Measurements from ENCODE around the gene P2RY11. TPM values are rescaled to one million over a fixed set of nuclear protein-coding genes. Genes with fewer than 3 reads are reported as not detected.
A peak's percentile ranks its signal among the peaks of the same experiment; 100 is the strongest.

Gene P2RY11
- total RNA-seq, 2 experiments from 2014 or later: 28.4 to 29.6 TPM

- H3K27me3 Mint-ChIP-seq: no peaks in the 10 kb centered on the region
- POLR2A ChIA-PET: interaction anchor here (5.4 to 8.7 kb wide), 2 partner anchors 11 to 18 kb away, joined by 75 to 76 read pairs; partner anchors contain the start of genes ANGPTL6 and PPAN
- H3K4me3 Mint-ChIP-seq: no peak overlapping the region
- peaks cover 51% of the 10 kb centered on the region for H3K36me3 Mint-ChIP-seq
- peaks cover 51% of the 10 kb centered on the region for H3K4me1 Mint-ChIP-seq (ENCODE audit: low read depth)
- no peaks in the 10 kb centered on the region for H3K9me3 Mint-ChIP-seq
- intact Hi-C loops (cut with micrococcal nuclease): no loop called here
- peak overlapping the region; percentile 13 for H3K27ac Mint-ChIP-seq
- DNase-seq: no peak
- CTCF ChIA-PET: interaction anchor here (1.1 to 9.4 kb wide), 3 partner anchors 9 to 136 kb away, joined by 3 to 96 read pairs (median 12); partner anchors contain the start of genes MRPL4 and PPAN
Measured at GRCh38 chr19:10115392-10116084, 4.0 kb downstream of the P2RY11 start.

GRCh38 chr19:10116085-10116865, 4.8 kb downstream of the P2RY11 start:
- no peak for DNase-seq
- no peak overlapping the region for H3K4me3 Mint-ChIP-seq
- POLR2A ChIA-PET: interaction anchor here (5.4 to 8.7 kb wide), 2 partner anchors 11 to 19 kb away, joined by 75 to 76 read pairs; partner anchors contain the start of genes ANGPTL6 and PPAN
- peaks cover 45% of the 10 kb centered on the region for H3K36me3 Mint-ChIP-seq
- no peaks in the 10 kb centered on the region for H3K9me3 Mint-ChIP-seq
- no peak overlapping the region for H3K27ac Mint-ChIP-seq
- intact Hi-C loops (cut with micrococcal nuclease): no loop called here
- H3K4me1 Mint-ChIP-seq (ENCODE audit: low read depth): peaks cover 48% of the 10 kb centered on the region
- H3K27me3 Mint-ChIP-seq: no peaks in the 10 kb centered on the region
- CTCF ChIA-PET: interaction anchor here (0.8 to 9.4 kb wide), 4 partner anchors 13 to 134 kb away, joined by 3 to 96 read pairs (median 7); no protein-coding TSS in a partner anchor

GRCh38 chr19:10116866-10117616, 5.5 kb downstream of the P2RY11 start:
- POLR2A ChIA-PET: interaction anchor here (0.6 to 8.7 kb wide), 3 partner anchors 12 to 29 kb away, joined by 4 to 76 read pairs (median 75); partner anchors contain the start of genes ANGPTL6 and PPAN
- Mint-ChIP-seq H3K4me1 (ENCODE audit: low read depth) (peaks cover 40% of the 10 kb centered on the region), H3K27ac (no peak overlapping the region), H3K9me3 (no peaks in the 10 kb centered on the region), H3K36me3 (peaks cover 40% of the 10 kb centered on the region), H3K27me3 (no peaks in the 10 kb centered on the region), H3K4me3 (no peak overlapping the region)
- DNase-seq: no peak
- CTCF ChIA-PET: interaction anchor here (0.8 to 9.4 kb wide), 6 partner anchors 10 to 133 kb away, joined by 3 to 96 read pairs (median 4); partner anchors contain the start of gene PPAN
- intact Hi-C loops (cut with micrococcal nuclease): no loop called here

GRCh38 chr19:10118960-10119359, 7.5 kb downstream of the P2RY11 start:
- POLR2A ChIA-PET: interaction anchor here (1.2 to 8.7 kb wide), 2 partner anchors 11 to 21 kb away, joined by 10 to 75 read pairs; no protein-coding TSS in a partner anchor
- Mint-ChIP-seq H3K27me3 (no peaks in the 10 kb centered on the region), H3K9me3 (no peaks in the 10 kb centered on the region), H3K4me1 (ENCODE audit: low read depth) (peaks cover 28% of the 10 kb centered on the region), H3K4me3 (peak overlapping the region; percentile 88), H3K27ac (peak overlapping the region; percentile 83), H3K36me3 (peaks cover 29% of the 10 kb centered on the region)
- CTCF ChIA-PET: interaction anchor here (0.6 to 2.1 kb wide), 6 partner anchors 9 to 123 kb away, joined by 3 to 6 read pairs (median 4); partner anchors contain the start of gene ANGPTL6
- intact Hi-C loops (cut with micrococcal nuclease): loop anchor here (2.0 kb wide), 1 partner anchor 14 kb away; no protein-coding TSS in a partner anchor
- DNase-seq: peak; percentile 24

DNA sequence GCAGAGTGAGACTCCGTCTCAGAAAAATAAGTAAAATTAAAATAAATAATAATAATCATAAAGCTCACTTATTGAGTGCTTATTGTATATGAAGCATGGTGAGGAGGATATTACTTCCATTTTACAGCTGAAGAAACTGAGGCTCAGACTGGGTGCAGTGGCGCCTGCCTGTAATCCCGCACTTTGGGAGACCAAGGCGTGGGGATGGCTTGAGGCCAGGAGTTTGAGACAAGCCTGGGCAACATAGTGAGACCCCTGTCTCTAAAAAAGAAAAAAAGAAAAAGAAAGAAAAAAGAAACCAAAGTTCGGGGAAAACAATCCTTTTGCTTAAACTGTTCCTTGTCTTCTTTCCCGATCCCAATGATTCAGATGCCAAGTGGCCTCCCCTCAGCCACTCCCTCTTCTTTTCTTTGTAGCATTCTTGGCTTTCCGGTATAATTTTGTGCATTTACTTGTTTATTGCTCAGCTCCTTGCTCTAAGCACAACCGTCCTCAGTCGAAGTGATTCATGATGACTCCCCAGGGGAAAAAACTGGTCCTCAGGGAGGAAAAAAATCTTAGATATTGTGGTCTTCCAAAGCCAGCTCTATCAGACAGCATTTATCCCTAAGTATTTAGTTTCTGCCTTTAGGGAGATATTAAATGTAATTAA, 9.2 kb downstream of the P2RY11 start:
- intact Hi-C loops (cut with micrococcal nuclease): no loop called here

GRCh38 chr19:10122045-10122444, 10.6 kb downstream of the P2RY11 start:
- ChIA-PET CTCF (interaction anchor here (0.8 to 2.1 kb wide), 3 partner anchors 9 to 95 kb away, joined by 3 to 8 read pairs (median 3); no protein-coding TSS in a partner anchor), POLR2A (interaction anchor here (0.9 to 1.0 kb wide), 2 partner anchors 8 to 15 kb away, joined by 3 to 4 read pairs; no protein-coding TSS in a partner anchor)
- DNase-seq: no peak
- Mint-ChIP-seq H3K9me3 (no peaks in the 10 kb centered on the region), H3K36me3 (peaks cover 15% of the 10 kb centered on the region), H3K4me3 (no peak overlapping the region), H3K4me1 (ENCODE audit: low read depth) (peaks cover 20% of the 10 kb centered on the region), H3K27ac (no peak overlapping the region), H3K27me3 (no peaks in the 10 kb centered on the region)
- intact Hi-C loops (cut with micrococcal nuclease): no loop called here

More for the DNA sequence above, 9.2 kb downstream of the P2RY11 start:
- Mint-ChIP-seq H3K27ac (no peak overlapping the region), H3K4me3 (no peak overlapping the region), H3K27me3 (no peaks in the 10 kb centered on the region), H3K9me3 (no peaks in the 10 kb centered on the region), H3K4me1 (ENCODE audit: low read depth) (peaks cover 26% of the 10 kb centered on the region), H3K36me3 (peaks cover 23% of the 10 kb centered on the region)
- POLR2A ChIA-PET: interaction anchor here (0.6 to 1.3 kb wide), 2 partner anchors 25 to 44 kb away, joined by 3 to 4 read pairs; no protein-coding TSS in a partner anchor
- DNase-seq: no peak
- CTCF ChIA-PET: interaction anchor here (0.9 to 2.1 kb wide), 8 partner anchors 9 to 189 kb away, joined by 3 to 11 read pairs (median 7); partner anchors contain the start of genes ANGPTL6 and PPAN

DNA sequence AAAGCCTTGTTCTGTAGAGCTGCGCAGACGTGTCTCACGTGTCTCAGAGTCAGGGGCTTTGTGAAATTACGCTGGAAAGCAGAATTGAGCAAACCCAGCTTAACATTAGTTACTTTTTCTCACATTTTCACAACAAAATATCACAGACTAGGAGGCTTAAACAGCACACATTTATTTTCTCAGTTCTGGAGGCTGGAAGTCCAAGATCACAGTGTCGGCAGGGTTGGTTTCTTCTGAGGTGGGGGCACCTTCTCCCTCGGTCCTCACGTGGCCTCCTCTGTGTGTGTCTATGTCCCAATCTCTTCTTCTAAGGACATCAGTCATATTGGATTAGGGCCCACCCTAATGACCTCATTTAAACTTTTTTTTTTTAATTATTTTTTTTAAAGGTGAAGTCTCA, 12.9 kb downstream of the P2RY11 start:
- H3K36me3 Mint-ChIP-seq: peaks cover 8% of the 10 kb centered on the region
- H3K4me1 Mint-ChIP-seq (ENCODE audit: low read depth): peaks cover 8% of the 10 kb centered on the region
- CTCF ChIA-PET: interaction anchor here (1.0 kb wide), 1 partner anchor 126 kb away, joined by 3 read pairs; no protein-coding TSS in a partner anchor
- no peaks in the 10 kb centered on the region for H3K9me3 Mint-ChIP-seq
- no peak for DNase-seq
- H3K4me3 Mint-ChIP-seq: no peak overlapping the region
- intact Hi-C loops (cut with micrococcal nuclease): no loop called here
- H3K27me3 Mint-ChIP-seq: no peaks in the 10 kb centered on the region
- H3K27ac Mint-ChIP-seq: peak overlapping the region; percentile 51
- POLR2A ChIA-PET: no interaction called here

DNA sequence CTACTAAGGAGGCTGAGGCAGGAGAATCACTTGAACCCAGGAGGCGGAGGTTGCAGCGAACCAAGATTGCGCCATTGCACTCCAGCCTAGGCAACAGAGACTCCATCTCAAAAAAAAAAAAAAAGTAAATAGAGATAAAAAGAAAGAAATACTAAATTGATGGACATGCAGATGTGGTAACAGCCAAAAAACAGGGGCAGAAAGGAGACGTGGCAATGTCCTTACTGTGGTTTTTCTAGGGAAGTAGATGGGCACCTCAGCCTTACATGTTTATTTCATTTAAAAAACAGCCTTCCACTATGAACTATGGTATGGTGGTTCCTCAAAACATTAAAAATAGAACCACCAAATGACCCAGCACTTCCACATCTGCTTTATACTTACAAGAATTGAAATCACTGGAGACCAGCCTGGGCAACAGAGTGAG, 14.7 kb downstream of the P2RY11 start:
- no peaks in the 10 kb centered on the region for H3K27me3 Mint-ChIP-seq
- ChIA-PET CTCF (no interaction called here), POLR2A (no interaction called here)
- no peak overlapping the region for H3K4me3 Mint-ChIP-seq
- H3K4me1 Mint-ChIP-seq (ENCODE audit: low read depth): no peaks in the 10 kb centered on the region
- intact Hi-C loops (cut with micrococcal nuclease): no loop called here
- DNase-seq: no peak
- H3K36me3 Mint-ChIP-seq: peaks cover 9% of the 10 kb centered on the region
- no peaks in the 10 kb centered on the region for H3K9me3 Mint-ChIP-seq
- no peak overlapping the region for H3K27ac Mint-ChIP-seq

- no peak overlapping the region for H3K27ac Mint-ChIP-seq
- no peak overlapping the region for H3K4me3 Mint-ChIP-seq
- peaks cover 24% of the 10 kb centered on the region for H3K36me3 Mint-ChIP-seq
- intact Hi-C loops (cut with micrococcal nuclease): no loop called here
- no peaks in the 10 kb centered on the region for H3K27me3 Mint-ChIP-seq
- H3K4me1 Mint-ChIP-seq (ENCODE audit: low read depth): no peaks in the 10 kb centered on the region
- ChIA-PET POLR2A (no interaction called here), CTCF (interaction anchor here (0.8 to 1.2 kb wide), 3 partner anchors 10 to 202 kb away, joined by 3 to 4 read pairs (median 3); no protein-coding TSS in a partner anchor)
- no peak for DNase-seq
- H3K9me3 Mint-ChIP-seq: no peaks in the 10 kb centered on the region
Measured at GRCh38 chr19:10132905-10133304, 21.4 kb downstream of the P2RY11 start.

DNA sequence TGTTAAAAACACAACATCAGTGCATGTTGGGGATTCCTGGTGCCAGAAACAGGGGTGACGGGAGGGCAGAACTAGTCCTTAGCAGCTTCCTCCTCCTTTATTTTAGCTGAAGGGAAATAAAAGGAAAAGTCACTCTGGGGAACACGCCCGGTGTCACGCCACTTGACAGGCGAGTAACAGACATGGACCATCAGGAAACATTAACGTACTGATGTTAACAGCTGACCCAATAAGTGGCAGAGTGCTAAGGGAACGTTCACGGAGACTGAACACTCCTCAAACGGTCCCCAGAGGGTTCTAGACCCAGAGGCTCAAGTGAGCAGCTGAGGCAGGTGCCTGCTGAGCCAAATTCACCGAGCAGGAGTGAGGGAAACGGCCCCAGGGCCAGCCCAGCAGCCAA, 22.1 kb downstream of the P2RY11 start:
- CTCF ChIA-PET: interaction anchor here (1.0 to 1.2 kb wide), 2 partner anchors 60 to 202 kb away, joined by 3 to 4 read pairs; no protein-coding TSS in a partner anchor
- H3K27me3 Mint-ChIP-seq: no peaks in the 10 kb centered on the region

DNA sequence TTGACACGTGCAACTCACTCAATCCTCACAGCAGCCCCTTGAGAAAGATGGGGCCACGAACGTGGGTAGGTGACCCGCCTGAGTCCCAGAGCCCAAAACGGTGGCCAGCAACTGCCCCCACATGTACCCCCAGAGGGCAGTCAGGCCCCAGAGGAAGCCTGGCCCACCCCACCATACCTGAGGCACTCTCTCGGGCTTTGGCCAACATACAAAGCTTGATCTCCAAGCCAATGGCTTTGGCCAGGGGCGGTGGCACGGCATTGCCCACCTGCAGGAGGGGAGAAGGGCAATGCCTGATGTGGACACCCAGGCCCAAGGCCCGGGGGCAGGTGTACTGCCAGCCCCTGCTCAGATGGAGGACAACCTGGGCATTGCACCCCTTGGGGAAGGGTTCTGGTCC, 22.5 kb downstream of the P2RY11 start:
- intact Hi-C loops (cut with micrococcal nuclease): no loop called here
- ChIA-PET CTCF (no interaction called here), POLR2A (no interaction called here)
- no peaks in the 10 kb centered on the region for H3K27me3 Mint-ChIP-seq
- H3K4me1 Mint-ChIP-seq (ENCODE audit: low read depth): no peaks in the 10 kb centered on the region
- no peak for DNase-seq
- no peaks in the 10 kb centered on the region for H3K9me3 Mint-ChIP-seq
- peaks cover 31% of the 10 kb centered on the region for H3K36me3 Mint-ChIP-seq
- no peak overlapping the region for H3K4me3 Mint-ChIP-seq
- H3K27ac Mint-ChIP-seq: no peak overlapping the region

More for the DNA sequence above, 22.1 kb downstream of the P2RY11 start:
- no peak overlapping the region for H3K4me3 Mint-ChIP-seq
- no peaks in the 10 kb centered on the region for H3K9me3 Mint-ChIP-seq
- POLR2A ChIA-PET: no interaction called here
- no peak for DNase-seq
- no peak overlapping the region for H3K27ac Mint-ChIP-seq
- H3K4me1 Mint-ChIP-seq (ENCODE audit: low read depth): no peaks in the 10 kb centered on the region
- intact Hi-C loops (cut with micrococcal nuclease): no loop called here
- peaks cover 29% of the 10 kb centered on the region for H3K36me3 Mint-ChIP-seq

Data from activated CD4-positive, alpha-beta memory T cell treated with anti-CD3 and anti-CD28 coated beads for 36 hours (primary cell).